Dendritic cell treated with granulocyte-macrophage colony-stimulating factor and Interleukin-4, amounts not matched to agents 40 ng/mL and 50 ng/mL, for 4 days (primary cell): Measurements from ENCODE around the gene THEM4.

ENCODE experiments used
- H3K27ac Mint-ChIP-seq: one replicate; pipeline ENCODE4 v1.8.0; 2022; ENCODE audit warnings: mild to moderate bottlenecking, mixed read lengths
- H3K27me3 Mint-ChIP-seq: one replicate; pipeline ENCODE4 v1.8.0; 2022; ENCODE audit warnings: mild to moderate bottlenecking, mixed read lengths
- H3K36me3 Mint-ChIP-seq: one replicate; pipeline ENCODE4 v1.8.0; 2022; ENCODE audit warnings: low read depth, mixed read lengths
- H3K4me1 Mint-ChIP-seq: one replicate; pipeline ENCODE4 v1.8.0; 2022; ENCODE audit warnings: low read depth, mixed read lengths
- H3K4me3 Mint-ChIP-seq: one replicate; pipeline ENCODE4 v1.8.0; 2022; ENCODE audit warnings: mild to moderate bottlenecking, moderate library complexity, mixed read lengths
- H3K9me3 Mint-ChIP-seq: one replicate; pipeline ENCODE4 v1.8.0; 2022; ENCODE audit warnings: mixed read lengths
- intact Hi-C: fragments of 100-400 bp; cut with micrococcal nuclease; formaldehyde crosslinking; loops from one replicate; pipeline ENCODE4 v1.15.0; 2022

Gene THEM4

DNA sequence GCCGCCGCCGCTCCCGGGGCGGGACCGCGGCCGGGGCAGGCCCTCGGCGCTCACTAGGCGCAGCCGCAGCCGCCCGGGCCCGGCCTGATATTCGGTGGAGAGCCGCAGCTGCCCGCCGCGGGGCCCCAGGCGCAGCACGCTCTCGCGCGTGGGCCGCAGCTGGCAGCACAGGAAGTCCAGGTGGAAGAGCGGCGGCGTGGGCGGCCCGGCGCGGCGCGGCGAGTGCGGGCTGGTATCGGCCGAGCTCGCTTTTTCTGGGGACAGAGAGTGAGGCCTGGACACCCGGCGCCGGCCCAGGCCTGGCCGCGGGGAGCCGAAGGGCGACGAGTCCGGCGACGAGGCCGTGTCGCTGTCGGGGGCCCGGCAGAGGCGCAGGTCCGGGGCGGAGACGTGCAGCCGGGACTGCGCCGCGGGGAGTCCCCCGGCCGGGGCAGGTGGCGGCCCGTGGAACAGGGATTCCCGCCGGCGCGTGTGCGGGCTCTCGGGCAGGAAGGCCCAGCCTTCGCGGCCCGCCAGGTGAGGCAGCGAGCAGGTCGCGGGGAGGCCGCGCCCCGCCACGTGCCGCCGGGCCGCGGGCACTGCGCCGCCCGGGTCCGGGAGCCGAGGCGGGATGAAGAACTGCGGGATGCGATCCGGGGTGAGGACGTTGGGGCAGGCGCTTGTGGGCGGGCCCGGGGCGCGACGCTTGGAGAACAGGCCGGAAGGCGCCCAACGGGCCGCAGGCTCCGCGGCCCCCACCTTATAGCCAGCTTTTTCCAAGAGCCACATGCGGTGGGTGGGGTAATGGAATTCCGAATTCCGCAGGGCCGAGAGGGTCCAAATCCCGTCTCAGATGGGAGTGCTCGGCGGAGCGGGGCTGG is 70.9 kb downstream of the THEM4 start:
- intact Hi-C loops, result loop anchor here (10.0 kb wide), 2 partner anchors 74 to 394 kb away; partner anchors contain the start of gene MRPL9
- peak overlapping the region; percentile 63 for H3K4me3 Mint-ChIP-seq
- no peaks in the 10 kb centered on the region for H3K36me3 Mint-ChIP-seq
- no peak overlapping the region for H3K27ac Mint-ChIP-seq
- no peaks in the 10 kb centered on the region for H3K9me3 Mint-ChIP-seq
- H3K4me1 Mint-ChIP-seq, result peaks cover 45% of the 10 kb centered on the region
- peaks cover 59% of the 10 kb centered on the region for H3K27me3 Mint-ChIP-seq

DNA sequence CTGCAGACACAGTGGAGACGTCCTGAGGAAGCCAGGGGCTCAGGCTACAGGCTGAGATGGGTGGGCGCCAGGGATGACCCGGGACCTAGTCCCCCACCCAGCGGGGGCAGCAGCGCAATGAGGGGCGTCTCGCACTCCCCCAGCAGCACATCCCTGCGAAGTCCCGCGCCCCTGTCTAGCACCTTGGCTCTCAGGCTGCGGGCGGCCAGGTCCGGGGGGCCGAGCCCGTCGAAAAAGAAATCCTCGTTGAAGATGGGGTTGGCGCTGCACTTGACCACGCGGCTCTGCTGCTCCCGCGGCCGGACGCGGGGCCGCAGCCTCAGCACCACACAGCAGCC is 71.5 kb downstream of the THEM4 start:
- intact Hi-C loops, result loop anchor here (10.0 kb wide), 2 partner anchors 73 to 393 kb away; partner anchors contain the start of gene MRPL9
- H3K27ac Mint-ChIP-seq, result peak overlapping the region; percentile 6
- H3K36me3 Mint-ChIP-seq, result no peaks in the 10 kb centered on the region
- H3K27me3 Mint-ChIP-seq, result peaks cover 59% of the 10 kb centered on the region
- peaks cover 50% of the 10 kb centered on the region for H3K4me1 Mint-ChIP-seq
- H3K4me3 Mint-ChIP-seq, result peak overlapping the region; percentile 63
- H3K9me3 Mint-ChIP-seq, result no peaks in the 10 kb centered on the region

DNA sequence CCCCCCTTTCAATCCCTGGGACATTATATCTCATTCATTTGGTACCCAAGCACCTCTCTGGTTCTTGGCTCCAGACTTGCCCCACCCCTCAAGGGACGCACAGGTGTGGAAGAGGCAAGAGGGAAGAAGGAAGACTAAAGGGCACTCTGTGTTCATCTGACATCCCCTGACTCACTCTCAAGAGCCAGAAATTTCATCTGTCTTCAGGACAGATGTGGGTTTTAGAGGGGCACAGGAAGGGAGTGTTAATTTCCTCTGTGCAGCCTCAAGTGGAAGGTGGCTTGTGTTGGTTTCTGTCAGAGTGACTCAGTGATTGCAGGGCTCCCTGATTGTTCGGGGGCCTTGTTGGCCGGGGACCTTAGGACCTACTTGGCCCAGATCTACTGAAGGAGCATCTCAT is 72.1 kb downstream of the THEM4 start:
- peaks cover 60% of the 10 kb centered on the region for H3K27me3 Mint-ChIP-seq
- peak overlapping the region; percentile 6 for H3K27ac Mint-ChIP-seq
- H3K4me3 Mint-ChIP-seq, result no peak overlapping the region
- intact Hi-C loops, result loop anchor here (10.0 kb wide), 2 partner anchors 72 to 392 kb away; partner anchors contain the start of gene MRPL9
- no peaks in the 10 kb centered on the region for H3K9me3 Mint-ChIP-seq
- no peaks in the 10 kb centered on the region for H3K36me3 Mint-ChIP-seq
- peaks cover 57% of the 10 kb centered on the region for H3K4me1 Mint-ChIP-seq

GRCh38 chr1:151835596-151835995 is 73.7 kb downstream of the THEM4 start:
- peaks cover 73% of the 10 kb centered on the region for H3K4me1 Mint-ChIP-seq
- peaks cover 47% of the 10 kb centered on the region for H3K27me3 Mint-ChIP-seq
- no peaks in the 10 kb centered on the region for H3K36me3 Mint-ChIP-seq
- H3K4me3 Mint-ChIP-seq, result no peak overlapping the region
- no peak overlapping the region for H3K27ac Mint-ChIP-seq
- intact Hi-C loops, result loop anchor here (10.0 kb wide), 2 partner anchors 71 to 391 kb away; partner anchors contain the start of gene MRPL9
- H3K9me3 Mint-ChIP-seq, result no peaks in the 10 kb centered on the region

GRCh38 chr1:151834239-151834638 is 75.1 kb downstream of the THEM4 start:
- intact Hi-C loops, result loop anchor here (10.0 kb wide), 2 partner anchors 69 to 389 kb away; partner anchors contain the start of gene MRPL9
- Mint-ChIP-seq H3K4me1 (peaks cover 78% of the 10 kb centered on the region), H3K4me3 (no peak overlapping the region), H3K9me3 (no peaks in the 10 kb centered on the region), H3K27ac (no peak overlapping the region), H3K27me3 (peaks cover 36% of the 10 kb centered on the region), H3K36me3 (no peaks in the 10 kb centered on the region)

DNA sequence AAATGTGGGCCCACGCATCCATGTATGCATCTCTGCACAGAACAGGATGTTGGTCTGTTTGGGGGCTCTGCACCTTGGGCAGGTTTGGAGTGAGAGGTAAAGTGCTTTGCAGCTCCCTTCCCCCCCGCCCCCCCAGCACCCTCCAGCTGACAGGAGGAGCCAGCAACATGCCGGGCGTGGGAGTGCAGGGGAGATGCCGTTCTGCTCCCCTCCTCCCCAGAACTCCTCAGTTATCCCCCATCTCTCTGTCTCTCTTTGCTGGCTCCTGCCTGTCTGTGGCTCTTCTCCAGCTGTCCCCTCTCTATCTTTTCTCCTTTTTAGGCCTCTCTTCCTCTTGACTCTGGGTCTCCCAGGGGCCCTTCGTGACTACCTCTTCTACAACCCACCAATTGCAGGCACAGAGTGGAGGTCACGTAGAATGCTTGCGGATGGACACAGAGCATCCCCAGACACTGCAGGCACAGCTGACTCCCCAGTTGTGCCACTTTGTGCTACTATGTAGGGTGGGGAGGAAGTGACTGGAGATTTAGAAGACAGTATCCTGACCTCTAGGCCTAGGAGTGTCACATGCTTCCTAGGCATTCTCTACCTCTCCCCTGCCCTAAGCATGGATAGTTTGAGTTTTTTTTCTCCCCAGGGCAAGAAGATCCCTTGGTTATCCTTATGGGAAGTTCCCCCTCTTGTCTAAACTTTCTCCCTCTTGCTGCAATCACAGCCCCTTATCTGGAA is 76.0 kb downstream of the THEM4 start:
- peak overlapping the region; percentile 7 for H3K27ac Mint-ChIP-seq
- no peaks in the 10 kb centered on the region for H3K36me3 Mint-ChIP-seq
- peaks cover 30% of the 10 kb centered on the region for H3K27me3 Mint-ChIP-seq
- no peak overlapping the region for H3K4me3 Mint-ChIP-seq
- H3K9me3 Mint-ChIP-seq, result no peaks in the 10 kb centered on the region
- intact Hi-C loops, result loop anchor here (10.0 kb wide), 2 partner anchors 69 to 389 kb away; partner anchors contain the start of gene MRPL9
- H3K4me1 Mint-ChIP-seq, result peaks cover 80% of the 10 kb centered on the region

GRCh38 chr1:151832318-151832980 is 76.9 kb downstream of the THEM4 start:
- H3K27me3 Mint-ChIP-seq, result peaks cover 26% of the 10 kb centered on the region
- H3K36me3 Mint-ChIP-seq, result no peaks in the 10 kb centered on the region
- no peaks in the 10 kb centered on the region for H3K9me3 Mint-ChIP-seq
- intact Hi-C loops, result loop anchor here (10.0 kb wide), 2 partner anchors 68 to 388 kb away; partner anchors contain the start of gene MRPL9
- peaks cover 86% of the 10 kb centered on the region for H3K4me1 Mint-ChIP-seq
- H3K4me3 Mint-ChIP-seq, result no peak overlapping the region
- H3K27ac Mint-ChIP-seq, result no peak overlapping the region

DNA sequence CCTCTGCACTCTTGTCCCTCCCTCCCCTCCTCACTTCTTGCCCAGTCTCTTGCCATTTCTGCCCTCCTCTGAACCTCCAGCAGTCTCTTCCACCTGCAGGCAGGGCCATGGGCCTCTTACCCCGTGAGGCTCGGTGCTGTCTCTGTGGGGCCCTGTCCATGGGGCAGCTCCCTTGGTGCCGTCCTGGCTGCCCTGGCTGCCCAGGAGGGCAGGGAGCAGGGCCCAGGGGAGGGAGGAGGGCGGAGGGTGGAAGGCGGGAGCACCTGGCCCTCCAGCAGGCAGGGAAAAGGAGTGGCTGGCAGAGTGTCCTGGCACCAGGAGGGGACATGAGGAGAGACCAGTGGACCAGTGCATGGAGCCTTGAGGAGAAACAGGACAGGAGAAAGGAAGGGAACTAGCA is 77.7 kb downstream of the THEM4 start, which contains the start of gene RORC:
Gene RORC (minus strand): TSS at position 198 of the 400 bp plus-strand sequence. CDS start 38 bp downstream, at position 160.
- Mint-ChIP-seq H3K36me3 (no peaks in the 10 kb centered on the region), H3K4me3 (no peak within 1 kb of the TSS), H3K9me3 (no peaks in the 10 kb centered on the region), H3K27ac (no peak within 1 kb of the TSS), H3K27me3 (peaks cover 17% of the 10 kb centered on the region), H3K4me1 (peaks cover 78% of the 10 kb centered on the region)
- intact Hi-C loops, result loop anchor here (10.0 kb wide), 2 partner anchors 67 to 387 kb away; partner anchors contain the start of gene MRPL9

- Mint-ChIP-seq H3K36me3 (no peaks in the 10 kb centered on the region), H3K27ac (no peak overlapping the region), H3K4me1 (peaks cover 74% of the 10 kb centered on the region), H3K4me3 (no peak overlapping the region), H3K9me3 (no peaks in the 10 kb centered on the region), H3K27me3 (peaks cover 16% of the 10 kb centered on the region)
- intact Hi-C loops, result loop anchor here (10.0 kb wide), 2 partner anchors 66 to 386 kb away; partner anchors contain the start of gene MRPL9
Measured at GRCh38 chr1:151831256-151831591, 78.1 kb downstream of the THEM4 start.

GRCh38 chr1:151830055-151830454 is 79.3 kb downstream of the THEM4 start:
- no peaks in the 10 kb centered on the region for H3K36me3 Mint-ChIP-seq
- H3K27ac Mint-ChIP-seq, result peak overlapping the region; percentile 10
- H3K4me1 Mint-ChIP-seq, result peaks cover 72% of the 10 kb centered on the region

DNA sequence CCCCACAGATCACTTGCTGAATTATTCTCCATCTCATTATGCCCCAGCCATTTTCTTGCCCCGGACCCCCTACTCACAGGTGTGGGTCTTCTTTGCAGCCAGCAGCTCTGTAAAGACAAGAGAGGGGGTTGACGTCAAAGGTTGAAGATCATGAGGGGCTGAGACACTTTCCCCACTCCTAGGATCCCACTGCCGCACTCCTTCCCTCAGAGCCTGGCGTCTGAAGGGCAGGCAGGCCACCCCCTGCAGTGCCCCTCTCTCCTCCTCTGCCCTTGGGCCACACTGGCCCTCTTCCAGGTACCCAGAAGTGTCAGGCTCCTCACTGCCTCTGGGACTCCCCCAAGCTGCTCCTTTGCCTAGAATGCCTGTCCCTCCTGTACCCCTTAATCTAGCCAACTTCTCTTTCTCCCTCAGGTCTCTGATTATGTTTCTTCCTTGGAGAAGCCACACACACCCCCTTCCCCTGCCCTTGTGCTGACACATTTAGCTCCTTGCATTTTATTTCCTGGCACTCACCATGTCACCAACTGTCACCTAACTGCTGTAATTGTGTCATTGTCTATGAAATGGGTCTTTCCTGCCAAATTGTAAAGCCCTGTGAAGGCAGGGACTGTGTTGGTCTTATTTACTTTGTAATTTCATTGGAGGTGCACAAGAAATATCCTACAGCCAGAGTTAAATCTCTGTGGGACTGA is 79.8 kb downstream of the THEM4 start:
- no peaks in the 10 kb centered on the region for H3K36me3 Mint-ChIP-seq
- H3K9me3 Mint-ChIP-seq, result no peaks in the 10 kb centered on the region
- H3K4me3 Mint-ChIP-seq, result no peak overlapping the region
- peak overlapping the region; percentile 10 for H3K27ac Mint-ChIP-seq
- peaks cover 68% of the 10 kb centered on the region for H3K4me1 Mint-ChIP-seq
- intact Hi-C loops, result loop anchor here (10.0 kb wide), 2 partner anchors 65 to 385 kb away; partner anchors contain the start of gene MRPL9
- H3K27me3 Mint-ChIP-seq, result peaks cover 22% of the 10 kb centered on the region

More at GRCh38 chr1:151830055-151830454, 79.3 kb downstream of the THEM4 start:
- Mint-ChIP-seq H3K4me3 (no peak overlapping the region), H3K9me3 (no peaks in the 10 kb centered on the region), H3K27me3 (peaks cover 18% of the 10 kb centered on the region)
- intact Hi-C loops, result loop anchor here (10.0 kb wide), 2 partner anchors 65 to 385 kb away; partner anchors contain the start of gene MRPL9

- no peaks in the 10 kb centered on the region for H3K9me3 Mint-ChIP-seq
- H3K4me3 Mint-ChIP-seq, result no peak overlapping the region
- H3K36me3 Mint-ChIP-seq, result no peaks in the 10 kb centered on the region
- peak overlapping the region; percentile 10 for H3K27ac Mint-ChIP-seq
- intact Hi-C loops, result no loop called here
- H3K27me3 Mint-ChIP-seq, result peaks cover 25% of the 10 kb centered on the region
- peaks cover 65% of the 10 kb centered on the region for H3K4me1 Mint-ChIP-seq
Measured at GRCh38 chr1:151828921-151829320, 80.4 kb downstream of the THEM4 start.

DNA sequence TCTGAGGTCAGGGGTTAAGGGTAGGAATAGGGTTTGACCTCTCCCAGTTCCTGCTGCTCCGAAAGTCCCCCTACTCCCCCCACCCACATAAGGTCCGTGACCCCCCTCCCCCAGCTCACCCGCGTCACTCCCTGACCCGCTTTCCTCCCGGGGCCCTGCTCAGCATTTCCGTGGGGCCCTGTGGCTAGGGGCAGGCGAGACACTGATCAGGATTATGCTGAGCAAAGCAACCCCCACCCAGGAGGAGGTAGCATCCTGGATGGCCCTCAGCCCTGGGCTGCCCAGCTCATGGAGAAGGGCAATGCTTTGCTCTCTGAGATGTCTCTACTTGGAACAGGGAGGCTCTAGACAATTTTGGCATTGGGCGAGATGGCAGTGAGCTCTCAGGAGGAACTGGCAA is 81.5 kb downstream of the THEM4 start:
- intact Hi-C loops, result no loop called here
- Mint-ChIP-seq H3K4me1 (peaks cover 60% of the 10 kb centered on the region), H3K36me3 (no peaks in the 10 kb centered on the region), H3K9me3 (no peaks in the 10 kb centered on the region), H3K27ac (no peak overlapping the region), H3K27me3 (peaks cover 34% of the 10 kb centered on the region), H3K4me3 (no peak overlapping the region)
